ENCODE data around the gene PLCB4.

Gene PLCB4

DNA sequence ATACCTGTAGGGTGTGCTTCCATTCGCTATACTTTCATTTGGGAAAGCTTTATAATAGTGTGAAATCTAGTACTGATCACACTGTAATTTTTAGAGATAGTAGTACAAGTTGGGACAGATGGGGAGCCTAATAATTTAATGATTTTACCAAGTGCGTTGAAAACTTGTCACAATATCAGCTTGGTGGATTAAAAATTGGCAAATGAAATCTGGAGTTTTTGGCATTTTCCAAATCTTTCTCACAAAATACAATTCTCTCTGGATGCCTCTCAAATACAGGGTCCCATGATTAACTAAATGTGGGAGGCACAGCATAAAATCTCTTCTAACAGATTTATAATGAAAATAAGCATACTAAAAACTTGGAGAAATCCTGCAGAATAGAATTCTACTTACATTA, 96.4 kb downstream of the PLCB4 start:
- no peak overlapping the region for H3K4me3 ChIP-seq (ENCODE audit: low read length in 2 of 2)
- H2AFZ ChIP-seq (ENCODE audit: low read length) = no peak overlapping the region
- no peak overlapping the region for H4K91ac ChIP-seq (ENCODE audit: low read depth, low read length, poor library complexity)
- H3K18ac ChIP-seq (ENCODE audit: low read length) = no peak overlapping the region
- DNase-seq (ENCODE audit: low spot score) = no peak
- H2BK15ac ChIP-seq (ENCODE audit: low read length) = no peak overlapping the region
- no peak overlapping the region for H2BK5ac ChIP-seq (ENCODE audit: low read length)
- H3K4ac ChIP-seq (ENCODE audit: low read length) = no peak overlapping the region
- H3K23ac ChIP-seq (ENCODE audit: low read depth, low read length, poor library complexity) = no peak overlapping the region
- no peaks in the 10 kb centered on the region for H3K9me3 ChIP-seq (replicated peaks in 1 of 2; ENCODE audit: control insufficient read depth in 2 of 2, insufficient read depth in 1 of 2, low read depth in 1 of 2, low read length in 2 of 2)
- no peak overlapping the region for H2AK5ac ChIP-seq (ENCODE audit: low read depth, low read length)
- no peak overlapping the region for H4K8ac ChIP-seq (ENCODE audit: low read depth, low read length)
- H2BK12ac ChIP-seq (ENCODE audit: low read length) = no peak overlapping the region
- H3K4me1 ChIP-seq (ENCODE audit: control insufficient read depth in 2 of 2, insufficient read depth in 1 of 2, low read depth in 1 of 2, low read length in 2 of 2) = peaks cover 0 to 4% of the 10 kb centered on the region in 2 donors
- H3K27me3 ChIP-seq (ENCODE audit: control insufficient read depth in 3 of 3, insufficient read depth in 3 of 3, low read depth in 1 of 3, low read length in 3 of 3) = no peaks in the 10 kb centered on the region
- H3K4me2 ChIP-seq (ENCODE audit: insufficient read depth, low read length, poor library complexity, severe bottlenecking) = no peak overlapping the region
- no peaks in the 10 kb centered on the region for H3K36me3 ChIP-seq (replicated peaks in 1 of 2; ENCODE audit: control insufficient read depth in 2 of 2, insufficient read depth in 2 of 2, low read length in 2 of 2)
- no peak overlapping the region for H3K9ac ChIP-seq (ENCODE audit: low read depth, low read length, poor library complexity)
- H2BK120ac ChIP-seq (ENCODE audit: low read depth, low read length) = no peak overlapping the region
- no peak overlapping the region for H3K27ac ChIP-seq (replicated peaks; ENCODE audit: low read length)
- H3K14ac ChIP-seq (ENCODE audit: low read length) = no peak overlapping the region
- H3K79me1 ChIP-seq (ENCODE audit: low read depth, low read length) = no peaks in the 10 kb centered on the region
- no CpG with 5 or more reads among the region's 2 CpGs for WGBS, 2 donors (ENCODE audit: extremely low coverage in 2 of 2, insufficient read length in 2 of 2, insufficient replicate concordance in 1 of 2)

DNA sequence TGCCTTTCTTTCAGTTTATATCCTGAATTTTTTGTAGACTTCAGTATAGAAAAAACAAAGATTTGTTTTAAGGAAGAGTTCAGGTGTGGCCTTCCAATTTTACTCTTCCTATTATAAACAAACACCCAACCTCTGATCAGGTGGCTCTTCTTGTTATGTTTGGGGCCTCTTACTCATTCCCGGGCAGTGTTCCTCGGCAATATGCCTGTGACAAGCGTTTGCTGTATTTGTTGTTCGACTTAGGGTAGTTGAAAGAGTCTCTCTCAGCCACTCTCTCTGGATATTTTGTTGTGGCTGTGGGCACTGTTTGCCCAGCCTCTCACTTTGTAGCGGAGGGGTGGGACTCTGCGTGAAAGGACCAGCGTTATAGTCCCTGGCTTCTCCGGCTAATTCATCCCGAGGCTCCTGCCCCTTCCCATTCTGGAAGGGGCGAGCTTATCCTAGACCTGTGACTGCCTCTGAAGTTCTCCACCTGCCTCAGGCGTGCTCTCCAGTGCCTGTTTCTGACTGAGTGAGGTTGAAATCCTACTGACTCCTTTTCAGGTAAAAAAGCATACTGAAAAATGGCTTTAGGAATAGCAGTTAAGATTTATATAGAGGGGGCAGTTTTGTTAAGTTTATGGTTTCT, 97.4 kb downstream of the PLCB4 start:
- H3K4me2 ChIP-seq (ENCODE audit: insufficient read depth, low read length, poor library complexity, severe bottlenecking) = no peak overlapping the region
- H3K4me3 ChIP-seq (ENCODE audit: low read length in 2 of 2) = no peak overlapping the region
- no peaks in the 10 kb centered on the region for H3K79me1 ChIP-seq (ENCODE audit: low read depth, low read length)
- H3K18ac ChIP-seq (ENCODE audit: low read length) = no peak overlapping the region
- H2BK12ac ChIP-seq (ENCODE audit: low read length) = no peak overlapping the region
- H3K27ac ChIP-seq (replicated peaks; ENCODE audit: low read length) = no peak overlapping the region
- H3K23ac ChIP-seq (ENCODE audit: low read depth, low read length, poor library complexity) = no peak overlapping the region
- no peaks in the 10 kb centered on the region for H3K9me3 ChIP-seq (replicated peaks in 1 of 2; ENCODE audit: control insufficient read depth in 2 of 2, insufficient read depth in 1 of 2, low read depth in 1 of 2, low read length in 2 of 2)
- H3K27me3 ChIP-seq (ENCODE audit: control insufficient read depth in 3 of 3, insufficient read depth in 3 of 3, low read depth in 1 of 3, low read length in 3 of 3) = no peaks in the 10 kb centered on the region
- no peak overlapping the region for H3K4ac ChIP-seq (ENCODE audit: low read length)
- no peak overlapping the region for H2AFZ ChIP-seq (ENCODE audit: low read length)
- peaks cover 0 to 4% of the 10 kb centered on the region in 2 donors for H3K4me1 ChIP-seq (ENCODE audit: control insufficient read depth in 2 of 2, insufficient read depth in 1 of 2, low read depth in 1 of 2, low read length in 2 of 2)
- H3K36me3 ChIP-seq (replicated peaks in 1 of 2; ENCODE audit: control insufficient read depth in 2 of 2, insufficient read depth in 2 of 2, low read length in 2 of 2) = no peaks in the 10 kb centered on the region
- no peak overlapping the region for H4K91ac ChIP-seq (ENCODE audit: low read depth, low read length, poor library complexity)
- no peak for DNase-seq (ENCODE audit: low spot score)
- H2BK120ac ChIP-seq (ENCODE audit: low read depth, low read length) = no peak overlapping the region
- no peak overlapping the region for H3K9ac ChIP-seq (ENCODE audit: low read depth, low read length, poor library complexity)
- no peak overlapping the region for H2AK5ac ChIP-seq (ENCODE audit: low read depth, low read length)
- no CpG with 5 or more reads among the region's 11 CpGs for WGBS, 2 donors (ENCODE audit: extremely low coverage in 2 of 2, insufficient read length in 2 of 2, insufficient replicate concordance in 1 of 2)
- H2BK15ac ChIP-seq (ENCODE audit: low read length) = no peak overlapping the region
- H4K8ac ChIP-seq (ENCODE audit: low read depth, low read length) = no peak overlapping the region
- H2BK5ac ChIP-seq (ENCODE audit: low read length) = no peak overlapping the region
- H3K14ac ChIP-seq (ENCODE audit: low read length) = no peak overlapping the region

DNA sequence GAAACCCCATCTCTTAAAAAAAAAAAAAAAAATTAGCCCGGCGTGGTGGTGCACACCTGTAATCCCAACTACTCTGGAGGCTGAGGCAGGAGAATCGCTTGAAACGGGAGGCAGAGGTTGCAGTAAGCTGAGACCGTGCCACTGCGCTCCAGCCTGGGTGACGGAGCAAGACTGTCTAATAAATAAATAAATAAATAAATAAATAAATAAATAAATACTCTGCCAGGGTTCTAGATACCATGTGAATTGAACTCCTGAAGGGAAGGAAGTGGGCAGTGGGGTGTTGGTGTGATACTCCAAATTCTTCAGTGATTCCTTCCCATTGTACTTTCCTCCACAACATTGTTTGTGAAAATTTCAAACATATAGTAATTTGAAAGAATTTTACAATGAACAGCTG, 100.5 kb downstream of the PLCB4 start:
- no CpG with 5 or more reads among the region's 7 CpGs for WGBS, 2 donors (ENCODE audit: extremely low coverage in 2 of 2, insufficient read length in 2 of 2, insufficient replicate concordance in 1 of 2)
- no peak overlapping the region for H4K8ac ChIP-seq (ENCODE audit: low read depth, low read length)
- no peaks in the 10 kb centered on the region for H3K79me1 ChIP-seq (ENCODE audit: low read depth, low read length)
- H3K18ac ChIP-seq (ENCODE audit: low read length) = no peak overlapping the region
- no peak for DNase-seq (ENCODE audit: low spot score)
- H2AK5ac ChIP-seq (ENCODE audit: low read depth, low read length) = no peak overlapping the region
- H3K36me3 ChIP-seq (replicated peaks in 1 of 2; ENCODE audit: control insufficient read depth in 2 of 2, insufficient read depth in 2 of 2, low read length in 2 of 2) = no peaks in the 10 kb centered on the region
- no peaks in the 10 kb centered on the region for H3K27me3 ChIP-seq (ENCODE audit: control insufficient read depth in 3 of 3, insufficient read depth in 3 of 3, low read depth in 1 of 3, low read length in 3 of 3)
- H3K4me1 ChIP-seq (ENCODE audit: control insufficient read depth in 2 of 2, insufficient read depth in 1 of 2, low read depth in 1 of 2, low read length in 2 of 2) = peaks cover 0 to 4% of the 10 kb centered on the region in 2 donors
- H3K4me2 ChIP-seq (ENCODE audit: insufficient read depth, low read length, poor library complexity, severe bottlenecking) = no peak overlapping the region
- H3K23ac ChIP-seq (ENCODE audit: low read depth, low read length, poor library complexity) = no peak overlapping the region
- no peak overlapping the region for H4K91ac ChIP-seq (ENCODE audit: low read depth, low read length, poor library complexity)
- no peak overlapping the region for H2BK120ac ChIP-seq (ENCODE audit: low read depth, low read length)
- no peak overlapping the region for H3K27ac ChIP-seq (replicated peaks; ENCODE audit: low read length)
- H2BK5ac ChIP-seq (ENCODE audit: low read length) = no peak overlapping the region
- H3K14ac ChIP-seq (ENCODE audit: low read length) = no peak overlapping the region
- H3K9ac ChIP-seq (ENCODE audit: low read depth, low read length, poor library complexity) = no peak overlapping the region
- no peak overlapping the region for H2AFZ ChIP-seq (ENCODE audit: low read length)
- no peak overlapping the region for H2BK15ac ChIP-seq (ENCODE audit: low read length)
- no peak overlapping the region for H3K4me3 ChIP-seq (ENCODE audit: low read length in 2 of 2)
- H3K4ac ChIP-seq (ENCODE audit: low read length) = no peak overlapping the region
- no peak overlapping the region for H2BK12ac ChIP-seq (ENCODE audit: low read length)
- H3K9me3 ChIP-seq (replicated peaks in 1 of 2; ENCODE audit: control insufficient read depth in 2 of 2, insufficient read depth in 1 of 2, low read depth in 1 of 2, low read length in 2 of 2) = no peaks in the 10 kb centered on the region

DNA sequence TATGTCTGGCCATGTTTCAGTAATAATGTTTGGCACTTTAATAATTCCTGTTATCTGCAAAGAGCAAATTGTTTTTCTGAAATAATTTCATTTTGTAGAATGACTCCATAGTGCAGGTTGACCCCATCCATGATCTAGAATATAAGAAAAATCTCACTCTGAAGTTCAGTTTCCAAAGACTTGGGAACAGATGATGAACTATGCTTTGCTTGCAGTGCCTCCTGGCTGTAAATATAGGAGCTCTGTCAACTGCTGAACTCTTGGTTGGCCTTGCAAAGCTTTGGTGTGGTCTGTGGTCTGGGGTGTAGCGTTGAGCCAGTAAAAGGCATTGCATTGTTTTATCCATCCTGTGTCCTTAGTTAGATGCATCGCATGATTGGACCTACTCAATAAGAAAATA, 104.0 kb downstream of the PLCB4 start:
- Histone ChIP-seq H4K8ac (ENCODE audit: low read depth, low read length) (no peak overlapping the region), H3K4me1 (ENCODE audit: control insufficient read depth in 2 of 2, insufficient read depth in 1 of 2, low read depth in 1 of 2, low read length in 2 of 2) (no peaks in the 10 kb centered on the region), H3K4me2 (ENCODE audit: insufficient read depth, low read length, poor library complexity, severe bottlenecking) (no peak overlapping the region), H3K79me1 (ENCODE audit: low read depth, low read length) (no peaks in the 10 kb centered on the region), H3K27me3 (ENCODE audit: control insufficient read depth in 3 of 3, insufficient read depth in 3 of 3, low read depth in 1 of 3, low read length in 3 of 3) (no peaks in the 10 kb centered on the region), H2BK5ac (ENCODE audit: low read length) (no peak overlapping the region), H3K9ac (ENCODE audit: low read depth, low read length, poor library complexity) (no peak overlapping the region), H3K4me3 (ENCODE audit: low read length in 2 of 2) (no peak overlapping the region), H2BK15ac (ENCODE audit: low read length) (no peak overlapping the region), H3K14ac (ENCODE audit: low read length) (no peak overlapping the region), H3K36me3 (replicated peaks in 1 of 2; ENCODE audit: control insufficient read depth in 2 of 2, insufficient read depth in 2 of 2, low read length in 2 of 2) (no peaks in the 10 kb centered on the region), H2BK120ac (ENCODE audit: low read depth, low read length) (no peak overlapping the region), H2AK5ac (ENCODE audit: low read depth, low read length) (no peak overlapping the region), H3K9me3 (replicated peaks in 1 of 2; ENCODE audit: control insufficient read depth in 2 of 2, insufficient read depth in 1 of 2, low read depth in 1 of 2, low read length in 2 of 2) (no peaks in the 10 kb centered on the region), H3K27ac (replicated peaks; ENCODE audit: low read length) (no peak overlapping the region), H3K18ac (ENCODE audit: low read length) (no peak overlapping the region), H3K23ac (ENCODE audit: low read depth, low read length, poor library complexity) (no peak overlapping the region), H2BK12ac (ENCODE audit: low read length) (no peak overlapping the region), H2AFZ (ENCODE audit: low read length) (no peak overlapping the region), H3K4ac (ENCODE audit: low read length) (no peak overlapping the region), H4K91ac (ENCODE audit: low read depth, low read length, poor library complexity) (no peak overlapping the region)
- DNase-seq (ENCODE audit: low spot score) = no peak
- WGBS, 2 donors (ENCODE audit: extremely low coverage in 2 of 2, insufficient read length in 2 of 2, insufficient replicate concordance in 1 of 2) = no CpG with 5 or more reads among the region's 2 CpGs
